CD4-positive, alpha-beta T cell treated with Interleukin-2 at 100 ng/mL for 4 hours (primary cell): ENCODE measurements around the gene NRL.
A peak's percentile ranks its signal among the peaks of the same experiment; 100 is the strongest.

Source experiments
- DNase-seq: peaks from one replicate; pipeline ENCODE4 v3.0.0-alpha.2; 2020; ENCODE audit warnings: low spot score

The NRL gene

GRCh38 chr14:24144451-24144850, 29.7 kb upstream of the NRL start:
- no peak for DNase-seq

DNA sequence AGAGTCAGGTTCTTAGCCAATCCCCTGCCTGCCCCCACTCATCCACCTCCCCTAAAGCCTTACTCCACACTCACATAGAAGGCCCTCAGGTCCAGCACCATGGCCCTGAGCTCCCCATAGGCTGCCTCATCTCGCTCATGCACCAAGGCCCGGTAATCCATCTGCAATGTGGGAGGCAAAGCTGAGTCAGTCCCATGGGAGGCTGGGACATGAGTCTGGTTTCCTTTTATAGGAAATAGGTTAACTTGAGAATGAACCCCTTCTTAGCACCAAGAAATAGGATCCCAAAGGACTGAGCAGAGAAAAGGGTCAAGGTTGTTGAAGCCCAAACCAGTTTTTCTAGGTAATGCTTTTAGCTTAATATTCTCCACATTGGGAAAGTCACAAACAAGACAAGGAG, 28.8 kb upstream of the NRL start:
- no peak for DNase-seq

DNA sequence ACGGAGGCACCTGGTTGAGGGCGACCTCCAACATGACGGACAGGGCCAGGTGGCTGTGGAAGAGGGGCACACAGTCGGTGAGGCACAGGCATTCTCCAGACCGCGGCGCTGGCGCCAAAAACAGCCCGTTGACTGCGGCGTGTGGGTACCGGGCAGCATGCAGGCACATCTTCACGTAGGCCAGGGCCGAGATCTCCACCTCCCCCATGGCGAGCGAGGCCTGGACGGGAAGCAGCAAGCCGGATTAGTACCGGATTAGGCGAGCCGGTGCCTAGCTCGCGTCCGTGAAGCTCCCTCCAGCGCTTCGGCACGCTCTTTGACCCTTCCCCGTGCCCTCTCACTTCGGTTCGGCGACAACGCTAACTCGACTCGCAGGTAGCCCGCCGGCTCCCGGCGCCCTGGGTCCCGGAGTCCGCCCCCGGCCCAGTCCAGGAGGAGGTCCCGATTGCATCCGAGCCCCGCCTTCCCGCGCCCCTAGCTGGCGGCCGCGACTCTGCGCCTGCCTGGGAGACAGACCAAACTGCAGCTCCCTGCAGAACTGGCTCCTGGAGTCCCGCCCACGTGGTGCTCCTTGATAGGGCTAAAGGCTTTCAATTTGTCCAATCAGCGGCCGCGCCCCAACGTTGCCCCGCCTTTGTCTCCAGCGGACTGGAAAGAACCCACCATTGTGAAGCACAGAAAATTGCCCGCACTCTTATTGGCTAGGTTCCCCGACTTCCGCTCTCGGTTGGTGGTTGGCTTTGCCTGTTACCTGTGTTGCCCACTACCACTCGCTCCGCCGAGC, 26.5 kb upstream of the NRL start, which contains the start of gene EMC9:
TSS of gene EMC9 (minus strand) at position 495 of the 784 bp plus-strand sequence. CDS start at position 208, 287 bp downstream.
- DNase-seq: peak; percentile 100

- DNase-seq: no peak
Observed at GRCh38 chr14:24139272-24139934, 24.7 kb upstream of the NRL start.

DNA sequence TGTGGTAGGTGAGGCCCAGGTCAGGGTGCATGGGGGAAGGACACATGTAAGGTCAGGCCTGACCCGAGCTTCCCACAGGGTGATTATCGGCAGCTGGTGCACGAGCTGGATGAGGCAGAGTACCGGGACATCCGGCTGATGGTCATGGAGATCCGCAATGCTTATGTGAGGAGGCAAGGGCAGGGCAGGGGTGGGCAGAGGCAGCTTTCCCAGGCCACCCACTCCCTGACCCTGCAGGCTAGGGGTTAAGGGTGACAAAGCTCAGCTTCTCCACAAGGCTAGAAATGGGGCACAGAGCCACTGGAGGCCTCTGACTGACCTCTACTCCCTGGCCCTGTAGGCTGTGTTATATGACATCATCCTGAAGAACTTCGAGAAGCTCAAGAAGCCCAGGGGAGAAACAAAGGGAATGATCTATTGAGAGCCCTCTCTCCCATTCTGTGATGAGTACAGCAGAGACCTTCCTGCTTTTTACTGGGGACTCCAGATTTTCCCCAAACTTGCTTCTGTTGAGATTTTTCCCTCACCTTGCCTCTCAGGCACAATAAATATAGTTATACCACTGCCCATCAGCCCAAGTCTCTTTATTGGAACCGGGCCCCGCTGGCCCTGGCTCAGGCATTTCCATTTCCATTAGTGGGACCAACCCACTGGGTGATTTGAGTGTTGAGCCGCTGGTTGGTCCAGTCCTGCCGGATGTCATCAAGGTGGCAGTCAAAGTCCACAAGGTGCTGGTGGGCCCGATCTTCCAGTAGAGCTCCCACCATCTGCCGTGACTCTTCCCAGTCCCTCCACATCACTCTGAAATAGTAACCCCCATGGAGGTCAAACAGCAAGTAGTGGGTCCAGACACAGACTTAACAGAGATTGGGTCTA, 23.9 kb upstream of the NRL start:
- no peak for DNase-seq

- no peak for DNase-seq
Observed at GRCh38 chr14:24137529-24138395, 23.0 kb upstream of the NRL start.

- DNase-seq: no peak
Observed at GRCh38 chr14:24136684-24137528, 22.2 kb upstream of the NRL start.

DNA sequence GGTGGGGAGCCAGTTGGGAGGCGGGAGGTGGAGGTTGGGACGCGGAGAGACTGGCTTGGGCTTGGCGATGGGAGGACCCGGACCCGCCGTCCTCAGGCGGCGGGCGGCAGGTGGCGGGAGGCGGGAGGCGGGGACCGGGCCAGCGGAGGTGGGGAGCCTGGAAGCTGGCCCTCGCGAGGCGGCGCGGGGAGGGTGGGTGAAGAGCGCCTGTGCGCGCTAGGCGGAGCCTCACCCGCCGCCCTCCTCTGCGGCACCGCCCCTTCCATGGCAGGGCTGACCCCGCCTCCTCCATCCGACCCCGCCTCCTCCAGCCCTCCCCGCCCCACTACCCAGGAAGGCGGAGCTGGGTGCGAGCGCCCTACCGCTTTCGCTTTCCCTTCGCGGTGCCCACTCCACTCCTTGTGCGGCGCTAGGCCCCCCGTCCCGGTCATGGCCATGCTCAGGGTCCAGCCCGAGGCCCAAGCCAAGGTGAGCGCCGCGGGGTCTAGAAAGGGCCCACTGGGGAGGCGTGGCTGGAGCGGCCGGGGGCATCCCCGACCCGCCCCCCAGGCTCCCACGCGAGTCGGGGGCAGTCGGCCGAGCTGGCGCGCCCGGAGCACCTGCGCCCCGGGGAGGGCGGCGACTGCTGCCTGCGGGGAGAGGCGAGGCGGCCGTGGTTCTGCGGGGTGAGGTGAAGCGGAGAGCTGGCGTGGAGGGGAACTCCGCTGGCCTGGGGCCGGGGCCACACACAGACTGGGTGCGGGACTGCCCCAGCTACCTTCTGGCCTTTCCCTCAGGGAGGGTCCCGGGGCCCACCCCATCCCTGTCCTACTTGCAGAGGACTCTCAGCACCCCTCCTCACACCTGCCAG, 21.3 kb upstream of the NRL start, which contains the start of gene PSME1:
TSS of gene PSME1 (plus strand) at position 361 of the 850 bp plus-strand sequence. CDS start at position 430, 69 bp downstream.
- peak; percentile 95 for DNase-seq

GRCh38 chr14:24135584-24135833, 20.8 kb upstream of the NRL start:
- no peak for DNase-seq

- DNase-seq: no peak
Observed at GRCh38 chr14:24133735-24134134, 19.0 kb upstream of the NRL start.

GRCh38 chr14:24132976-24133375, 18.2 kb upstream of the NRL start:
- DNase-seq: no peak

- DNase-seq: peak; percentile 14
Observed at GRCh38 chr14:24132061-24132685, 17.4 kb upstream of the NRL start.

GRCh38 chr14:24131549-24131966, 16.8 kb upstream of the NRL start:
- no peak for DNase-seq

- no peak for DNase-seq
Observed at GRCh38 chr14:24130717-24131548, 16.2 kb upstream of the NRL start.

DNA sequence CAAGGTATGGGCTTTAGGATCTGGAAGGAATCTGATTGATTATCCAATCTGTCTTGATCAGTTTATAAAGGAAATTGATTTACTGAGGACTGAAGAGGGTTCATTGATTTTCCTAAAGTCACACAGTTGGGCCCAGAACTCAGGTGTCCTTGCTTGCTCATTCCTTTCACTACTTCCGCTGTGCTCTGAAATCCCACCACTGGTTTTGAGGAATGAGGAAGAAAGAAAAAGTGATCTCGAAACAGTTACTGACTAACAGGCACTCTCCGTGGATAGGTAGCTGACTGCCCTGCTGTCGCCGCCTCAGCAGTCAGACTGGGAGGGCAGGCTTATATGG, 15.6 kb upstream of the NRL start, which contains the start of gene FITM1:
TSS of gene FITM1 (plus strand) at position 280 of the 337 bp plus-strand sequence. CDS start 905 bp downstream, outside the sequence.
- no peak for DNase-seq

DNA sequence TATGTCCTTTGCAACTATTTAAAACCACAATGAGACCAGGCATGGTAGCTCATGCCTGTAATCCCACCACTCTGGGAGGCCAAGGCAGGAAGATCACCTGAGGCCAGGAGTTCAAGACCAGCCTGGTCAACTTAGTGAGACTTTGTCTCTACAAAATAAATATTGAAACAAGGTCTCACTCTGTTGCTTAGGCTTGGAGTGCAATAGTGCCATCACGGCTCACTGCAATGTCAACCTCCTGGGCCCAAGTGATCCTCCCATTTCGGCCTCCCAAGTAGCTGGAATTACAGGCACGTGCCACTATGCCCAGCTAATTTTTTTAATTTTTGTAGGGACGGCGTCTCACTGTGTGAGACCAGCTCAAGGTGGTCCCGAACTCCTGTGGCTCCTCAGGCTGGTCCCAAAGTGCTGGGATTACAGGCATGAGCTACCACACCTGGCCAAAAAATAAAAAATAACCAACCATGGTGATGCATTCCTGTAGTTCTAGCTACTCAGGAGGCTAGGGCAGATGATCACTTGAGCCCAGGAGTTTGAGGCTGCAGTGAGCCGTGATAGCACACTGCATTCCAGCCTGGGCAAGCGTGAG, 14.8 kb upstream of the NRL start:
- no peak for DNase-seq

- no peak for DNase-seq
Observed at GRCh38 chr14:24127673-24128072, 12.9 kb upstream of the NRL start.

GRCh38 chr14:24126939-24127338, 12.2 kb upstream of the NRL start:
- no peak for DNase-seq
